Astrocyte of the cerebellum (primary cell): Measurements from ENCODE around the gene PRKAA2.
A peak's percentile ranks its signal among the peaks of the same experiment; 100 is the strongest.

Experiments used
- DNase-seq: peaks from one replicate; pipeline ENCODE4 v3.0.0-alpha.2; 2011; ENCODE audit warnings: low read depth
- H3K4me3 ChIP-seq: 2 replicates; pipeline ENCODE4 v1.5.1; 2011; ENCODE audit warnings: mild to moderate bottlenecking, low read depth, low read length, moderate library complexity
- CTCF ChIP-seq: IDR thresholded peaks from 2 replicates; pipeline ENCODE4 v1.5.1; 2012; ENCODE audit warnings: low read length, low read depth, moderate library complexity, mild to moderate bottlenecking; ENCODE audit errors: missing control alignments
- in situ Hi-C: cut with HindIII; loops from 2 replicates; pipeline ENCODE4 v1.10.0; 2017; ENCODE audit warnings: low sequenced_read_pairs

PRKAA2 gene

GRCh38 chr1:56710646-56711045, 65.5 kb downstream of the PRKAA2 start:
- no peak for TF ChIP-seq CTCF
- no peak overlapping the region for H3K4me3 ChIP-seq
- in situ Hi-C loops = no loop called here
- peak; percentile 60 for DNase-seq

- no peak for TF ChIP-seq CTCF
- in situ Hi-C loops = no loop called here
- no peak overlapping the region for H3K4me3 ChIP-seq
- DNase-seq = no peak
Observed at GRCh38 chr1:56712150-56712549, 67.0 kb downstream of the PRKAA2 start.

- H3K4me3 ChIP-seq = no peak overlapping the region
- DNase-seq = no peak
- TF ChIP-seq CTCF = no peak
- in situ Hi-C loops = no loop called here
Observed at GRCh38 chr1:56713112-56713511, 68.0 kb downstream of the PRKAA2 start.

GRCh38 chr1:56715156-56715555, 70.0 kb downstream of the PRKAA2 start:
- no peak for DNase-seq
- H3K4me3 ChIP-seq = no peak overlapping the region
- in situ Hi-C loops = loop anchor here (5.0 kb wide), 1 partner anchor 82 kb away; no protein-coding TSS in a partner anchor

GRCh38 chr1:56719171-56719570, 74.1 kb downstream of the PRKAA2 start:
- no peak for DNase-seq
- in situ Hi-C loops = loop anchor here (5.0 kb wide), 1 partner anchor 78 kb away; no protein-coding TSS in a partner anchor
- no peak for TF ChIP-seq CTCF
- no peak overlapping the region for H3K4me3 ChIP-seq

More at GRCh38 chr1:56715156-56715555, 70.0 kb downstream of the PRKAA2 start:
- TF ChIP-seq CTCF = no peak

GRCh38 chr1:56726706-56727105, 81.6 kb downstream of the PRKAA2 start:
- no peak for TF ChIP-seq CTCF
- no peak overlapping the region for H3K4me3 ChIP-seq
- in situ Hi-C loops = no loop called here
- no peak for DNase-seq

- DNase-seq = no peak
- in situ Hi-C loops = no loop called here
- no peak for TF ChIP-seq CTCF
- no peak overlapping the region for H3K4me3 ChIP-seq
Observed at GRCh38 chr1:56728964-56729363, 83.8 kb downstream of the PRKAA2 start.
